T-helper 1 cell treated with Interleukin-12 subunit alpha and Interleukin-12 subunit beta and Interleukin-4 antibody, amounts not matched to agents 30 μg/mL and 1 μg/mL, for 36 hours (primary cell): ENCODE results near the gene FNTB.
A peak's percentile ranks its signal among the peaks of the same experiment; 100 is the strongest.

ENCODE experiments used
- H3K27ac Mint-ChIP-seq: one replicate; pipeline ENCODE4 v1.8.0; 2021; ENCODE audit warnings: mild to moderate bottlenecking, mixed read lengths
- H3K27me3 Mint-ChIP-seq: one replicate; pipeline ENCODE4 v1.8.0; 2021; ENCODE audit warnings: low read depth, mixed read lengths
- H3K36me3 Mint-ChIP-seq: one replicate; pipeline ENCODE4 v1.8.0; 2021; ENCODE audit warnings: low read depth, mixed read lengths
- H3K4me1 Mint-ChIP-seq: one replicate; pipeline ENCODE4 v1.8.0; 2021; ENCODE audit warnings: low read depth, mixed read lengths
- H3K4me3 Mint-ChIP-seq: one replicate; pipeline ENCODE4 v1.8.0; 2021; ENCODE audit warnings: mild to moderate bottlenecking, moderate library complexity, mixed read lengths
- H3K9me3 Mint-ChIP-seq: one replicate; pipeline ENCODE4 v1.8.0; 2021; ENCODE audit warnings: mixed read lengths

FNTB gene, protein sequence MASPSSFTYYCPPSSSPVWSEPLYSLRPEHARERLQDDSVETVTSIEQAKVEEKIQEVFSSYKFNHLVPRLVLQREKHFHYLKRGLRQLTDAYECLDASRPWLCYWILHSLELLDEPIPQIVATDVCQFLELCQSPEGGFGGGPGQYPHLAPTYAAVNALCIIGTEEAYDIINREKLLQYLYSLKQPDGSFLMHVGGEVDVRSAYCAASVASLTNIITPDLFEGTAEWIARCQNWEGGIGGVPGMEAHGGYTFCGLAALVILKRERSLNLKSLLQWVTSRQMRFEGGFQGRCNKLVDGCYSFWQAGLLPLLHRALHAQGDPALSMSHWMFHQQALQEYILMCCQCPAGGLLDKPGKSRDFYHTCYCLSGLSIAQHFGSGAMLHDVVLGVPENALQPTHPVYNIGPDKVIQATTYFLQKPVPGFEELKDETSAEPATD

GRCh38 chr14:64986648-64987437 is at the start of gene FNTB:
TSS of gene FNTB (plus strand) at chr14:64986895. CDS start at chr14:64986954, 59 bp downstream.
- Mint-ChIP-seq H3K4me3 (peak within 1 kb of the TSS; percentile 96), H3K9me3 (no peaks in the 10 kb centered on the region), H3K27ac (peak within 1 kb of the TSS; percentile 97), H3K27me3 (peaks cover 37% of the 10 kb centered on the region), H3K36me3 (peaks cover 9% of the 10 kb centered on the region), H3K4me1 (peaks cover 39% of the 10 kb centered on the region)

GRCh38 chr14:64937171-64937820 is 49.4 kb upstream of the FNTB start:
- Mint-ChIP-seq H3K4me1 (peaks cover 31% of the 10 kb centered on the region), H3K36me3 (peaks cover 47% of the 10 kb centered on the region), H3K27me3 (no peaks in the 10 kb centered on the region), H3K4me3 (no peak overlapping the region), H3K9me3 (no peaks in the 10 kb centered on the region), H3K27ac (no peak overlapping the region)

GRCh38 chr14:64937821-64938193 is 48.9 kb upstream of the FNTB start:
- no peaks in the 10 kb centered on the region for H3K9me3 Mint-ChIP-seq
- H3K27me3 Mint-ChIP-seq: no peaks in the 10 kb centered on the region
- H3K4me1 Mint-ChIP-seq: peaks cover 31% of the 10 kb centered on the region
- no peak overlapping the region for H3K27ac Mint-ChIP-seq
- H3K4me3 Mint-ChIP-seq: no peak overlapping the region
- peaks cover 45% of the 10 kb centered on the region for H3K36me3 Mint-ChIP-seq

GRCh38 chr14:64938972-64939816 is 47.5 kb upstream of the FNTB start:
- no peaks in the 10 kb centered on the region for H3K27me3 Mint-ChIP-seq
- peaks cover 39% of the 10 kb centered on the region for H3K4me1 Mint-ChIP-seq
- H3K9me3 Mint-ChIP-seq: no peaks in the 10 kb centered on the region
- no peak overlapping the region for H3K4me3 Mint-ChIP-seq
- H3K27ac Mint-ChIP-seq: no peak overlapping the region
- H3K36me3 Mint-ChIP-seq: peaks cover 34% of the 10 kb centered on the region

- Mint-ChIP-seq H3K27me3 (no peaks in the 10 kb centered on the region), H3K27ac (no peak overlapping the region), H3K36me3 (peaks cover 28% of the 10 kb centered on the region), H3K9me3 (no peaks in the 10 kb centered on the region), H3K4me1 (peaks cover 35% of the 10 kb centered on the region), H3K4me3 (no peak overlapping the region)
Observed at GRCh38 chr14:64939817-64940190, 46.9 kb upstream of the FNTB start.

DNA sequence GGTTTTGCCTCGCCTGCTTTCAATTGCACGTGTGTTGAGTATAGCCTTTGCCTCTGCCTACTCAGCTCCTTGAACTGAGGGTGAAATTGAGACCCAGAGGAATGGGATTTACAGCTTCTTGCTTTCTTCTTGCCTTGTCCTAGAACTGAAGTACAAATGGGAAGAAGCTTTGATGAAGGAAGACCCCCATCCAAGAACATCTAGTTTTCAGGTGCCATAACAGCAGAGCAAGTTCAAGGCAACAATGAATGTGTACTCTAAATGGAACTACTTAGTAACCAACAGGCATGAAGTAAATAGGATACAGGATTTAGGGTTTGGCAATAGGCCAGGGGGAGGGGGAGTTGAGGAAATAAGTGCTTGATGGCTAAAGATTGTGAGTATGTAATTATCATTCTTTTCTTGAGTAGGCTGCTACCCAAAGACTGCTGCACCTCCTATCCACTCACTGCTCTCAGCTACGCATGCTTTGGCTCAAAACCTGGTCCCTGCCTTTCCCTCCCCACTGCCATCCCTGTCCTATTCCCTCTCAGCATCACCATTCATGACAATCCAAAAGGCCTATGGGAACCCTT is 46.3 kb upstream of the FNTB start:
- no peak overlapping the region for H3K4me3 Mint-ChIP-seq
- H3K4me1 Mint-ChIP-seq: peaks cover 31% of the 10 kb centered on the region

GRCh38 chr14:64942531-64943111 is 44.1 kb upstream of the FNTB start, which contains the start of gene GPX2:
TSS of gene GPX2 (minus strand) at chr14:64942745. CDS start at chr14:64942726, 19 bp downstream.
- H3K36me3 Mint-ChIP-seq: peaks cover 23% of the 10 kb centered on the region
- H3K4me1 Mint-ChIP-seq: peaks cover 22% of the 10 kb centered on the region
- H3K27ac Mint-ChIP-seq: no peak within 1 kb of the TSS
- H3K4me3 Mint-ChIP-seq: no peak within 1 kb of the TSS
- H3K27me3 Mint-ChIP-seq: no peaks in the 10 kb centered on the region
- H3K9me3 Mint-ChIP-seq: no peaks in the 10 kb centered on the region

More for the DNA sequence above, 46.3 kb upstream of the FNTB start:
- H3K36me3 Mint-ChIP-seq: peaks cover 28% of the 10 kb centered on the region
- no peaks in the 10 kb centered on the region for H3K27me3 Mint-ChIP-seq
- H3K27ac Mint-ChIP-seq: no peak overlapping the region
- H3K9me3 Mint-ChIP-seq: no peaks in the 10 kb centered on the region

- Mint-ChIP-seq H3K4me3 (no peak overlapping the region), H3K9me3 (no peaks in the 10 kb centered on the region), H3K4me1 (peaks cover 17% of the 10 kb centered on the region), H3K27ac (no peak overlapping the region), H3K27me3 (no peaks in the 10 kb centered on the region), H3K36me3 (peaks cover 22% of the 10 kb centered on the region)
Observed at GRCh38 chr14:64943556-64943955, 43.1 kb upstream of the FNTB start.

GRCh38 chr14:64944041-64944440 is 42.7 kb upstream of the FNTB start:
- H3K4me1 Mint-ChIP-seq: peaks cover 14% of the 10 kb centered on the region
- H3K27me3 Mint-ChIP-seq: no peaks in the 10 kb centered on the region
- H3K27ac Mint-ChIP-seq: no peak overlapping the region
- peaks cover 21% of the 10 kb centered on the region for H3K36me3 Mint-ChIP-seq
- no peak overlapping the region for H3K4me3 Mint-ChIP-seq
- H3K9me3 Mint-ChIP-seq: no peaks in the 10 kb centered on the region

DNA sequence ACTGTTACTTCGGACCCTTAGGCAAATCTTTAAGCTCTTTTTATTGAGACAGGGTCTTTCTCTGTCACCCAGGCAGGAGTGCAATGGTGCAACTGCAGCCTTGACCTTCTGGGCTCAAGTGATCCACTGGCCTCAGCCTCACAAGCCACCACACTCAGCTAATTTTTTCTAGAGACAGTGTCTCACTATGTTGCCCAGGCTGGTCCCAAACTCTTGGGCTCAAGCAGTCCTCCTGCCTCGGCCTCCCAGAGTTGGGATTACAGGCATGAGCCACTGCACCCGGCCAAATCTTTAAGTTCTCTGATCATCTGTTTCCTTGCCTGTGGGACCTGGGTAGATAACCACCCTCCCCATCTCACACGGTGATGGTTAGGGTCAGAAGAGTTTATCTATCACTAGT is 41.8 kb upstream of the FNTB start:
- no peaks in the 10 kb centered on the region for H3K9me3 Mint-ChIP-seq
- peaks cover 14% of the 10 kb centered on the region for H3K4me1 Mint-ChIP-seq
- H3K27me3 Mint-ChIP-seq: no peaks in the 10 kb centered on the region
- H3K36me3 Mint-ChIP-seq: peaks cover 22% of the 10 kb centered on the region
- no peak overlapping the region for H3K27ac Mint-ChIP-seq
- no peak overlapping the region for H3K4me3 Mint-ChIP-seq

- Mint-ChIP-seq H3K27ac (no peak overlapping the region), H3K27me3 (no peaks in the 10 kb centered on the region), H3K4me1 (peaks cover 14% of the 10 kb centered on the region), H3K9me3 (no peaks in the 10 kb centered on the region), H3K4me3 (no peak overlapping the region), H3K36me3 (peaks cover 17% of the 10 kb centered on the region)
Observed at GRCh38 chr14:64945431-64946178, 41.1 kb upstream of the FNTB start.

DNA sequence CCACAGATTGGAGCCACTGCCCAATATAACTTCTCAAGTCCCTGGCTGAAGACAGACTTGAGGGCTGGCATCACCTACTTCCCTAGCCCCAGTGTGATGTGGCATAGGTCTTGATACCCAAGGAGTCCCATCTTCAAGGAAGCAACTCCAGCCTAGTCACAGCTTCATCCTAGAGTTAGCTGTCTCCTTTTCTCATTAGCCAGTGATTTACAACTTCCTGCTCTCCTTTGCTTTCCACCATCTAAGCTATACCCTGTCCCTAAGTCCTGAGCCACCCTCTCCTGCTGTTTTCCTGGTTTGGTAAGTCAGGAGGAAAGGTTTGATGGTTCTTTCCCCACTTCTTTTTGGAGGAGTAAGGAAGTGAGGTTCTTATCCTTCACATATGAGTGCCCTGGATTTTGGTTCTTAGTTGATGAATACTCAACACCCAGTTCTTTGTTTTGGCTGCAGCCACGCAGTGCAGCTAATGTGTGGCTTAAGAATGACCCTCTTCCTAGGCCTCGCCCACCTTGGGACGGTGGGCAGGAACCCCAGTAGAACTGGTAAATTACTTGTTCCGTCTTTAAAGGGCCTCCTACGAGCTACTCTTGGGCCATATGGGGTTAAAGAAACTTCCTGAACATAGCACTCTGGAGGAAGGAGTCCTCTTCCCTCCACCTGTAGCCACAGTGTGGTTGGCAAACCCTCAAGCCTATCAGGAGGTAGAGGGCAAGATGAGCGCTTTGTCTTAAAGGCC is 40.2 kb upstream of the FNTB start:
- no peak overlapping the region for H3K4me3 Mint-ChIP-seq
- no peaks in the 10 kb centered on the region for H3K27me3 Mint-ChIP-seq
- H3K4me1 Mint-ChIP-seq: peaks cover 14% of the 10 kb centered on the region
- no peaks in the 10 kb centered on the region for H3K9me3 Mint-ChIP-seq
- peaks cover 19% of the 10 kb centered on the region for H3K36me3 Mint-ChIP-seq
- H3K27ac Mint-ChIP-seq: peak overlapping the region; percentile 59
